ENCODE results near the gene GBP6.

DNA sequence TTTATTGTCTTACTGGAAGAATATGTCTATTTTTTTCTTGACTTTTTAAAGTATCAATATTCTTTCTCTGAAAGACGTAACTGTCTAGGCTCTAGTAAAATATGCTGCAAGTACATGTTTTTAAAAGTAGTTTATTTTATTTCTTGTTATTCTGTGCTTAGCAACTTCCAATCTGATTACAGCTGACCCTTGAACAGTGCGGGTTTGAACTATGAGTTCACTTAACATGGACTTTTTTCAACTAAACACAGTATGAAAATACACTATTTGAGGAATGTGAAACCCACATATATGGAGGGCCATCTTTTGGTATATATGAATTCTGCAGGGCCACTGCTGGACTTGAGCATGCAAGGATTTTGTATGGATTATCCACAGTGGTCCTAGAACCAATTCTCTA is 26.8 kb downstream of the GBP6 start:
- TF ChIP-seq POLR2A (IDR thresholded peaks at IDR 0.05; ENCODE audit: low read length) = no peak
- TF ChIP-seq, protein P1, sequence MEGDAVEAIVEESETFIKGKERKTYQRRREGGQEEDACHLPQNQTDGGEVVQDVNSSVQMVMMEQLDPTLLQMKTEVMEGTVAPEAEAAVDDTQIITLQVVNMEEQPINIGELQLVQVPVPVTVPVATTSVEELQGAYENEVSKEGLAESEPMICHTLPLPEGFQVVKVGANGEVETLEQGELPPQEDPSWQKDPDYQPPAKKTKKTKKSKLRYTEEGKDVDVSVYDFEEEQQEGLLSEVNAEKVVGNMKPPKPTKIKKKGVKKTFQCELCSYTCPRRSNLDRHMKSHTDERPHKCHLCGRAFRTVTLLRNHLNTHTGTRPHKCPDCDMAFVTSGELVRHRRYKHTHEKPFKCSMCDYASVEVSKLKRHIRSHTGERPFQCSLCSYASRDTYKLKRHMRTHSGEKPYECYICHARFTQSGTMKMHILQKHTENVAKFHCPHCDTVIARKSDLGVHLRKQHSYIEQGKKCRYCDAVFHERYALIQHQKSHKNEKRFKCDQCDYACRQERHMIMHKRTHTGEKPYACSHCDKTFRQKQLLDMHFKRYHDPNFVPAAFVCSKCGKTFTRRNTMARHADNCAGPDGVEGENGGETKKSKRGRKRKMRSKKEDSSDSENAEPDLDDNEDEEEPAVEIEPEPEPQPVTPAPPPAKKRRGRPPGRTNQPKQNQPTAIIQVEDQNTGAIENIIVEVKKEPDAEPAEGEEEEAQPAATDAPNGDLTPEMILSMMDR (IDR thresholded peaks at IDR 0.05) = no peak
